Natural killer cell (primary cell): ENCODE measurements around the gene DSG3. TPM values are rescaled to one million over a fixed set of nuclear protein-coding genes. Genes with fewer than 3 reads are reported as not detected.
"Not testable (repeated sequence)": the region's sequence is repeated elsewhere in the genome, so short reads cannot be mapped to it uniquely, and the experiment has no call there.

Source experiments
- ATAC-seq, 3 donors: fragments of 150-1000 bp in 2 of 3; fragments of 200-7000 bp in 1 of 3; cut with Tn5 transposase; 1 replicate in 1 of 3; 2 replicates in 2 of 3; pipeline ENCODE4 v1.10.0; 2021; ENCODE audit warnings: mild to moderate bottlenecking in 2 of 3, moderate library complexity in 2 of 3
- DNase-seq, 2 donors: peaks; one replicate each; pipeline versions ENCODE4 v3.0.0 to v3.0.0-alpha.2; 2013 to 2021; ENCODE audit warnings: mixed read lengths in 1 of 2
- H3K27ac ChIP-seq: one replicate; pipeline ENCODE4 v1.5.1; 2013; ENCODE audit warnings: mild to moderate bottlenecking, low read length
- H3K27me3 ChIP-seq: one replicate; pipeline ENCODE4 v1.6.1; 2013; ENCODE audit warnings: low read length; ENCODE audit not compliant: control insufficient read depth, insufficient read depth
- H3K36me3 ChIP-seq: one replicate; pipeline ENCODE4 v1.6.1; 2013; ENCODE audit warnings: low read length; ENCODE audit not compliant: control insufficient read depth, insufficient read depth
- H3K4me1 ChIP-seq: one replicate; pipeline ENCODE4 v1.6.1; 2013; ENCODE audit warnings: low read length; ENCODE audit not compliant: control insufficient read depth, insufficient read depth
- H3K4me3 ChIP-seq: one replicate; pipeline ENCODE4 v1.5.1; 2013; ENCODE audit warnings: low read length
- H3K9me3 ChIP-seq: one replicate; pipeline ENCODE4 v1.6.1; 2013; ENCODE audit warnings: low read length; ENCODE audit not compliant: control insufficient read depth, insufficient read depth
- H3K27ac Mint-ChIP-seq, 2 donors: one replicate each; pipeline ENCODE4 v1.8.0; 2022; ENCODE audit warnings: mild to moderate bottlenecking in 2 of 2, mixed read lengths in 2 of 2, moderate library complexity in 1 of 2
- H3K27me3 Mint-ChIP-seq, 2 donors: one replicate each; pipeline ENCODE4 v1.8.0; 2022; ENCODE audit warnings: low read depth in 2 of 2, mixed read lengths in 2 of 2
- H3K36me3 Mint-ChIP-seq: one replicate; pipeline ENCODE4 v1.8.0; 2022; ENCODE audit warnings: mixed read lengths
- H3K4me1 Mint-ChIP-seq, 2 donors: one replicate each; pipeline ENCODE4 v1.8.0; 2022; ENCODE audit warnings: mixed read lengths in 2 of 2
- H3K4me3 Mint-ChIP-seq: one replicate; pipeline ENCODE4 v1.8.0; 2022; ENCODE audit warnings: mild to moderate bottlenecking, moderate library complexity, mixed read lengths
- H3K9me3 Mint-ChIP-seq, 2 donors: one replicate each; pipeline ENCODE4 v1.8.0; 2022; ENCODE audit warnings: mixed read lengths in 2 of 2
- WGBS: methylation state at CpG from one replicate; pipeline ENCODE4 v1.1.7; 2013; ENCODE audit warnings: missing lambda C conversion rate; ENCODE audit not compliant: insufficient coverage; 5-methylcytosine and 5-hydroxymethylcytosine counted together
- intact Hi-C: fragments of 100-400 bp; cut with micrococcal nuclease; formaldehyde crosslinking; loops from one replicate; pipeline ENCODE4 v1.14.2; 2022
- total RNA-seq, 4 donors: library from RNA; stranded (reverse); fragments of 120-200 nt in 1 of 4; gene quantifications; one replicate each; pipeline versions ENCODE4 v1.2.3 to v1.2.4, GENCODE V29; 2013 to 2022
- TF ChIP-seq, protein P1 (sequence below): fragments of 200-600 bp; IDR thresholded peaks from one replicate; pipeline ENCODE4 v1.8.0; 2022; ENCODE audit warnings: antibody characterized with exemption

Gene DSG3
- total RNA-seq, 3 donors from 2014 or later (not counting 1 experiment from before 2014, with no cell fraction given): 0.28 TPM; not detected in 2

DNA sequence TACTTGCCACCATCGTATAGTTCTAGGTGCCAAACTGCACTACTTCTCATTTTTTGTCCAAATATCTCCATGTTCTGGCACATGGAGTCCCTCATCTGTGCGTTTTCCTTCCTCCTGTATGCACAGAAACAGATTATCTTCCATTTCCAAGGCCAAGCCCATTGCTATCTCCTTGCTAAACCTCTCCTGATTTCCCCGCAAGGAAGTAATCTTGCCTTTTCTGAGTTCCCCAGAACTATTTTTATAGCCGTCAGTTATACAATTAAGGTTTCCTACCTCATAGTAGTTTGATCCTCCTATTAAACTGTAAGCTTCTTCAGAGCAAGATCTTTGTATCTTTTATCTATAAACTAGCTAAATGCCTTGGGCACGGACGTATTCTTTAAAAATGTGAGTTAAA is 57.6 kb downstream of the DSG3 start:
- H3K27ac Mint-ChIP-seq: no peak overlapping the region
- H3K9me3 Mint-ChIP-seq: no peaks in the 10 kb centered on the region
- no peak overlapping the region for H3K4me3 ChIP-seq
- DNase-seq: no peak
- WGBS: 33% methylated on average over 6 of the region's 6 CpGs
- no peak overlapping the region for H3K27ac ChIP-seq
- H3K9me3 ChIP-seq: no peaks in the 10 kb centered on the region
- H3K4me1 ChIP-seq: no peaks in the 10 kb centered on the region
- H3K27me3 ChIP-seq: peaks cover 2% of the 10 kb centered on the region
- H3K27me3 Mint-ChIP-seq: peaks cover 0 to 7% of the 10 kb centered on the region in 2 donors
- H3K36me3 Mint-ChIP-seq: no peaks in the 10 kb centered on the region
- no peak overlapping the region for H3K4me3 Mint-ChIP-seq
- TF ChIP-seq, protein P1, sequence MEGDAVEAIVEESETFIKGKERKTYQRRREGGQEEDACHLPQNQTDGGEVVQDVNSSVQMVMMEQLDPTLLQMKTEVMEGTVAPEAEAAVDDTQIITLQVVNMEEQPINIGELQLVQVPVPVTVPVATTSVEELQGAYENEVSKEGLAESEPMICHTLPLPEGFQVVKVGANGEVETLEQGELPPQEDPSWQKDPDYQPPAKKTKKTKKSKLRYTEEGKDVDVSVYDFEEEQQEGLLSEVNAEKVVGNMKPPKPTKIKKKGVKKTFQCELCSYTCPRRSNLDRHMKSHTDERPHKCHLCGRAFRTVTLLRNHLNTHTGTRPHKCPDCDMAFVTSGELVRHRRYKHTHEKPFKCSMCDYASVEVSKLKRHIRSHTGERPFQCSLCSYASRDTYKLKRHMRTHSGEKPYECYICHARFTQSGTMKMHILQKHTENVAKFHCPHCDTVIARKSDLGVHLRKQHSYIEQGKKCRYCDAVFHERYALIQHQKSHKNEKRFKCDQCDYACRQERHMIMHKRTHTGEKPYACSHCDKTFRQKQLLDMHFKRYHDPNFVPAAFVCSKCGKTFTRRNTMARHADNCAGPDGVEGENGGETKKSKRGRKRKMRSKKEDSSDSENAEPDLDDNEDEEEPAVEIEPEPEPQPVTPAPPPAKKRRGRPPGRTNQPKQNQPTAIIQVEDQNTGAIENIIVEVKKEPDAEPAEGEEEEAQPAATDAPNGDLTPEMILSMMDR: no peak
- H3K4me1 Mint-ChIP-seq: no peaks in the 10 kb centered on the region
- no peaks in the 10 kb centered on the region for H3K36me3 ChIP-seq
- intact Hi-C loops: no loop called here
- no peak for ATAC-seq

DNA sequence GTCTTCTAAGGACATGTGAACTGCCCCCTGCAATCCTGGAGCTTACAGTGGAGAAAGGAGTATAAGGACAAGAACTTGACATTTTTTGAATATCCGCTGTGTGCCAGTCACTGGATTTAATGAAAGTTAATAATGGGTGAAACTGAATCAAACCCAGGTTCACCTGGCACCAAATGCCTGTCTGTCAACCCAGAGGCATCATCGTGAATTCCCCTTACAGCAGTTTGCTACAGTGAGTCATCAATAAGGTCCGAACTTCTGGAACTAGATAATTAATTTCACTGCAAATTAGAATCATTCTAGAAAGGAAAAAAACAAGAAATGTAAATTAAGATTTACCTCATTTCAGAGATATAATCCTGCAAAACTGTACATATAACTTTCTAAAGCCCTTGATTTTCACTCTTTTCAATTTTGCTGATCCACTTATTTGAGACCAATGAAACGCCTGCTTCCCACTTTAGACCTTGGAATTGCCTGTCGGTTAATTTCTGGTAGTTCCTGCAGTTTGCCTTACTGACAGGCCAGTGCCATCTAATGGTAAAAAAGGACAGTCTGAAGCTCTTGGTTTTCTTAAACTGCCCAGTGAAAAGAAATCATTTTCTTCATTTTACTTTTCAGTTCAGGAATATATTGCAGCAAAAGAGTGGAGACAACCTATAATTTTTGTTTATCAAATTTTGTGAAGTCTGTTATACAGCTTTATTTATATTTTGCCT is 58.6 kb downstream of the DSG3 start:
- Mint-ChIP-seq H3K27ac (no peak overlapping the region), H3K4me1 (no peaks in the 10 kb centered on the region), H3K9me3 (no peaks in the 10 kb centered on the region), H3K4me3 (no peak overlapping the region), H3K36me3 (no peaks in the 10 kb centered on the region), H3K27me3 (peaks cover 0 to 7% of the 10 kb centered on the region in 2 donors)
- no peak for DNase-seq
- Histone ChIP-seq H3K9me3 (no peaks in the 10 kb centered on the region), H3K27me3 (no peaks in the 10 kb centered on the region), H3K4me3 (no peak overlapping the region), H3K36me3 (no peaks in the 10 kb centered on the region), H3K27ac (no peak overlapping the region), H3K4me1 (no peaks in the 10 kb centered on the region)
- no peak for ATAC-seq
- WGBS: 86% methylated on average over 5 of the region's 5 CpGs
- intact Hi-C loops: no loop called here
- TF ChIP-seq, protein P1: no peak

DNA sequence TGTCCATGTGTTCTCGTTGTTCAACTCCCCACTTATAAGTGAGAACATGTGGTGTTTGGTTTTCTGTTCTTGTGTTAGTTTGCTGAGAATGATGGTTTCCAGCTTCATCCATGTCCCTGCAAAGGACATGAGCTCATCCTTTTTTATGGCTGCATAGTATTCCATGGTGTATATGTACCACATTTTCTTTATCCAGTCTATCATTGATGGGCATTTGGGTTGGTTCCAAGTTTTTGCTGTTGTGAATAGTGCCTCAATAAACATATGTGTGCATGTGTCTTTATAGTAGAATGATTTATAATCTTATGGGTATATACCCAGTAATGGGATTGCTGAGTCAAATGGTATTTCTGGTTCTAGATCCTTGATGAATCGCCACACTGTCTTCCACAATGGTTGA is 59.6 kb downstream of the DSG3 start:
- H3K36me3 Mint-ChIP-seq, H3K4me1 ChIP-seq, H3K27ac Mint-ChIP-seq, DNase-seq, H3K9me3 ChIP-seq, H3K4me3 Mint-ChIP-seq, H3K4me3 ChIP-seq, H3K36me3 ChIP-seq, intact Hi-C loops, H3K27ac ChIP-seq, H3K27me3 ChIP-seq, H3K9me3 Mint-ChIP-seq, H3K4me1 Mint-ChIP-seq, H3K27me3 Mint-ChIP-seq, ATAC-seq: not testable (repeated sequence)
- no CpG with 5 or more reads among the region's 2 CpGs for WGBS

DNA sequence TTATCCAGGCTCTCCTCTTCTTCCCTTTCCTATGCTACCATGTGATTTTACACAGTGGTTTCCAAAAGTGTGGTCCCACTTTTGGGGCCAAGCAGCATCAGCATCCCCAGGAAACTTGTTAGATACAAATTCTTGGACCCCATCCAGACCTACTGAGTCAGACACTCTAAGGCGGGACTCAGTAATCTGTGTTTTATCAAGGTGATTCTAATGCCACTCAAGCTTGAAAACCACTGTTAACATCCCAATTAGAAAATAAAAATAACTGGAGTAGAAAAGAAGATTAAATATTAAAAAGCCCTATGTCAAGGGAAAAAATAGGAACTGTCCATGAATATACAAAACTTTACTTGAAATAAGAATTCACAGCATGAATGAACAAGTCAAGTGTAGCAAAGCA is 61.2 kb downstream of the DSG3 start:
- Mint-ChIP-seq H3K4me1 (no peaks in the 10 kb centered on the region), H3K27ac (no peak overlapping the region), H3K9me3 (no peaks in the 10 kb centered on the region), H3K27me3 (peaks cover 6 to 19% of the 10 kb centered on the region in 2 donors), H3K4me3 (no peak overlapping the region), H3K36me3 (no peaks in the 10 kb centered on the region)
- no peaks in the 10 kb centered on the region for H3K9me3 ChIP-seq
- no peak overlapping the region for H3K27ac ChIP-seq
- no peak for DNase-seq
- ATAC-seq: no peak
- H3K27me3 ChIP-seq: no peaks in the 10 kb centered on the region
- no CpG with 5 or more reads among the region's 1 CpG for WGBS
- intact Hi-C loops: no loop called here
- H3K36me3 ChIP-seq: no peaks in the 10 kb centered on the region
- no peak overlapping the region for H3K4me3 ChIP-seq
- TF ChIP-seq, protein P1: no peak
- H3K4me1 ChIP-seq: no peaks in the 10 kb centered on the region
